ENCODE measurements around the gene SERPINH1. TPM values are rescaled to one million over a fixed set of nuclear protein-coding genes. Genes with fewer than 3 reads are reported as not detected.

The SERPINH1 gene
- total RNA-seq, 2 experiments from 2014 or later, result 3.5 to 4.1 TPM

GRCh38 chr11:75594211-75594610, 32.2 kb downstream of the SERPINH1 start:
- intact Hi-C loops (cut with DNase I, micrococcal nuclease), result loop anchor here in 1 of 2 experiments (5.0 kb wide), 1 partner anchor 47 kb away; no protein-coding TSS in a partner anchor
- Mint-ChIP-seq H3K27me3 (no peaks in the 10 kb centered on the region), H3K9me3 (no peaks in the 10 kb centered on the region), H3K27ac (no peak overlapping the region), H3K4me1 (ENCODE audit: low read depth) (peaks cover 11% of the 10 kb centered on the region), H3K4me3 (no peak overlapping the region), H3K36me3 (ENCODE audit: low read depth) (no peaks in the 10 kb centered on the region)
- TF ChIP-seq, protein P1, sequence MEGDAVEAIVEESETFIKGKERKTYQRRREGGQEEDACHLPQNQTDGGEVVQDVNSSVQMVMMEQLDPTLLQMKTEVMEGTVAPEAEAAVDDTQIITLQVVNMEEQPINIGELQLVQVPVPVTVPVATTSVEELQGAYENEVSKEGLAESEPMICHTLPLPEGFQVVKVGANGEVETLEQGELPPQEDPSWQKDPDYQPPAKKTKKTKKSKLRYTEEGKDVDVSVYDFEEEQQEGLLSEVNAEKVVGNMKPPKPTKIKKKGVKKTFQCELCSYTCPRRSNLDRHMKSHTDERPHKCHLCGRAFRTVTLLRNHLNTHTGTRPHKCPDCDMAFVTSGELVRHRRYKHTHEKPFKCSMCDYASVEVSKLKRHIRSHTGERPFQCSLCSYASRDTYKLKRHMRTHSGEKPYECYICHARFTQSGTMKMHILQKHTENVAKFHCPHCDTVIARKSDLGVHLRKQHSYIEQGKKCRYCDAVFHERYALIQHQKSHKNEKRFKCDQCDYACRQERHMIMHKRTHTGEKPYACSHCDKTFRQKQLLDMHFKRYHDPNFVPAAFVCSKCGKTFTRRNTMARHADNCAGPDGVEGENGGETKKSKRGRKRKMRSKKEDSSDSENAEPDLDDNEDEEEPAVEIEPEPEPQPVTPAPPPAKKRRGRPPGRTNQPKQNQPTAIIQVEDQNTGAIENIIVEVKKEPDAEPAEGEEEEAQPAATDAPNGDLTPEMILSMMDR (IDR thresholded peaks at IDR 0.05), result no peak
- Histone ChIP-seq H3K4me3 (ENCODE audit: low read length) (no peak overlapping the region), H3K36me3 (ENCODE audit: insufficient read depth, low read length) (no peaks in the 10 kb centered on the region), H3K9me3 (ENCODE audit: control insufficient read depth in 1 of 2, insufficient read depth in 1 of 2, low read length in 2 of 2) (no peaks in the 10 kb centered on the region), H3K27ac (ENCODE audit: low read depth in 1 of 2, low read length in 2 of 2) (no peak overlapping the region), H3K27me3 (ENCODE audit: control insufficient read depth in 1 of 2, insufficient read depth in 2 of 2, low read length in 2 of 2) (no peaks in the 10 kb centered on the region), H3K4me1 (ENCODE audit: insufficient read depth, low read length) (peaks cover 11% of the 10 kb centered on the region)
- POLR2A ChIA-PET, result no interaction called here
- ATAC-seq (ENCODE audit: poor library complexity) (no peak), DNase-seq (no peak)
- CTCF ChIA-PET, result no interaction called here

GRCh38 chr11:75595429-75595828, 33.4 kb downstream of the SERPINH1 start:
- H3K27ac ChIP-seq (ENCODE audit: low read depth in 1 of 2, low read length in 2 of 2), result no peak overlapping the region
- H3K36me3 ChIP-seq (ENCODE audit: insufficient read depth, low read length), result no peaks in the 10 kb centered on the region
- H3K36me3 Mint-ChIP-seq (ENCODE audit: low read depth), result no peaks in the 10 kb centered on the region
- H3K9me3 ChIP-seq (ENCODE audit: control insufficient read depth in 1 of 2, insufficient read depth in 1 of 2, low read length in 2 of 2), result no peaks in the 10 kb centered on the region
- intact Hi-C loops (cut with DNase I, micrococcal nuclease), result no loop called here
- CTCF ChIA-PET, result no interaction called here
- DNase-seq, result no peak
- no peak overlapping the region for H3K27ac Mint-ChIP-seq
- H3K4me3 ChIP-seq (ENCODE audit: low read length), result no peak overlapping the region
- H3K27me3 Mint-ChIP-seq, result no peaks in the 10 kb centered on the region
- H3K4me1 Mint-ChIP-seq (ENCODE audit: low read depth), result peaks cover 11% of the 10 kb centered on the region
- no peak overlapping the region for H3K4me3 Mint-ChIP-seq
- POLR2A ChIA-PET, result no interaction called here
- TF ChIP-seq, protein P1 (IDR thresholded peaks at IDR 0.05), result no peak
- H3K27me3 ChIP-seq (ENCODE audit: control insufficient read depth in 1 of 2, insufficient read depth in 2 of 2, low read length in 2 of 2), result no peaks in the 10 kb centered on the region
- no peak for ATAC-seq (ENCODE audit: poor library complexity)
- no peaks in the 10 kb centered on the region for H3K9me3 Mint-ChIP-seq
- peaks cover 11% of the 10 kb centered on the region for H3K4me1 ChIP-seq (ENCODE audit: insufficient read depth, low read length)

- DNase-seq (no peak), ATAC-seq (ENCODE audit: poor library complexity) (no peak)
- H3K4me1 Mint-ChIP-seq (ENCODE audit: low read depth), result peaks cover 11% of the 10 kb centered on the region
- TF ChIP-seq, protein P1 (IDR thresholded peaks at IDR 0.05), result no peak
- Histone ChIP-seq H3K4me3 (ENCODE audit: low read length) (no peak overlapping the region), H3K36me3 (ENCODE audit: insufficient read depth, low read length) (no peaks in the 10 kb centered on the region), H3K27me3 (ENCODE audit: control insufficient read depth in 1 of 2, insufficient read depth in 2 of 2, low read length in 2 of 2) (no peaks in the 10 kb centered on the region), H3K9me3 (ENCODE audit: control insufficient read depth in 1 of 2, insufficient read depth in 1 of 2, low read length in 2 of 2) (peaks cover 0 to under 1% of the 10 kb centered on the region in 2 experiments), H3K4me1 (ENCODE audit: insufficient read depth, low read length) (peaks cover 10% of the 10 kb centered on the region), H3K27ac (ENCODE audit: low read depth in 1 of 2, low read length in 2 of 2) (no peak overlapping the region)
- no peaks in the 10 kb centered on the region for H3K36me3 Mint-ChIP-seq (ENCODE audit: low read depth)
- POLR2A ChIA-PET, result no interaction called here
- H3K9me3 Mint-ChIP-seq, result no peaks in the 10 kb centered on the region
- no peak overlapping the region for H3K4me3 Mint-ChIP-seq
- H3K27ac Mint-ChIP-seq, result no peak overlapping the region
- intact Hi-C loops (cut with DNase I, micrococcal nuclease), result no loop called here
- H3K27me3 Mint-ChIP-seq, result no peaks in the 10 kb centered on the region
- CTCF ChIA-PET, result no interaction called here
Observed at GRCh38 chr11:75596914-75597313, 34.9 kb downstream of the SERPINH1 start.
